ENCODE data around the gene PLA2G4B.

DNA sequence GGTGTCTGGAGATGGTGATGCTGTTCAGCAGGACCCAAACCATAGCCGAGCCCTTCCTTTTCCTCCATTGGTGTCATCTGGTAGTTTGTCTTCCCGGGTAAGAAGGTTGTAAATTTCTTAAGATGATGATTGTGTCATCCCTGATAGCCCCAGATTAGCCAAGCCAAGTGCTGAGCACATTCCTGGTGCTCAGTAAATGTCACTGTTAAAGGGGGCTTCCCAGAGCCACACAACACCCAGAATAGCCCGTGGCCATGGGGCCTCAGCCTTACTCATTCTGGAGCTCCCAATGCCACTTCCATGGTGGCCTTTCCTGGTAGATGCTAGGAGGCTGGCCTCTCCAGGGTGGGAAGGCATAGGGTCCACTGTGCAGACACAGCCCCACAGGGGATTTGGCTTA lies 4.6 kb upstream of the PLA2G4B start:
- TF ChIP-seq, protein P1, sequence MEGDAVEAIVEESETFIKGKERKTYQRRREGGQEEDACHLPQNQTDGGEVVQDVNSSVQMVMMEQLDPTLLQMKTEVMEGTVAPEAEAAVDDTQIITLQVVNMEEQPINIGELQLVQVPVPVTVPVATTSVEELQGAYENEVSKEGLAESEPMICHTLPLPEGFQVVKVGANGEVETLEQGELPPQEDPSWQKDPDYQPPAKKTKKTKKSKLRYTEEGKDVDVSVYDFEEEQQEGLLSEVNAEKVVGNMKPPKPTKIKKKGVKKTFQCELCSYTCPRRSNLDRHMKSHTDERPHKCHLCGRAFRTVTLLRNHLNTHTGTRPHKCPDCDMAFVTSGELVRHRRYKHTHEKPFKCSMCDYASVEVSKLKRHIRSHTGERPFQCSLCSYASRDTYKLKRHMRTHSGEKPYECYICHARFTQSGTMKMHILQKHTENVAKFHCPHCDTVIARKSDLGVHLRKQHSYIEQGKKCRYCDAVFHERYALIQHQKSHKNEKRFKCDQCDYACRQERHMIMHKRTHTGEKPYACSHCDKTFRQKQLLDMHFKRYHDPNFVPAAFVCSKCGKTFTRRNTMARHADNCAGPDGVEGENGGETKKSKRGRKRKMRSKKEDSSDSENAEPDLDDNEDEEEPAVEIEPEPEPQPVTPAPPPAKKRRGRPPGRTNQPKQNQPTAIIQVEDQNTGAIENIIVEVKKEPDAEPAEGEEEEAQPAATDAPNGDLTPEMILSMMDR (IDR thresholded peaks at IDR 0.05; ENCODE audit: low read depth, low read length): no peak
- no peak for TF ChIP-seq EZH2phosphoT487 (IDR thresholded peaks at IDR 0.05; ENCODE audit: low read depth)
